ENCODE data around the gene KLC1.

DNA sequence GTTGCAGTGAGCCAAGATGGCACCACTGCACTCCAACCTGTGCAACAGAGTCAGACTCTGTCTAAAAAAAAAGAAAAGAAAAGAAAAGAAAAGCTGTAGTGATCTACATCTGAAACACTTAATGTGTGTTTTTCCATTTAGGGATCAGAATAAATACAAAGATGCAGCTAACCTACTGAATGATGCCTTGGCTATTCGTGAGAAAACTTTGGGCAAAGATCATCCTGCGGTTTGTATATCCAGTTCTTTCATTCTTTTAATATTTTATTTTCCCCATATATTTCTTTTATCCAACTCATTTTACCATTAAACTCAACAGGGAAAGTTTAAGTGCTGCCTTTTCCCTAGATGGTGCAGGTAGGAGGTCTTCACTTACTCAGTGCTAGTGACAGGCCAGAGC, 40.4 kb downstream of the KLC1 start:
- no peak for TF ChIP-seq CREB1 (IDR thresholded peaks at IDR 0.05)
- TF ChIP-seq CREB1 (CRISPR knock-in tag; IDR thresholded peaks at IDR 0.05): no peak
- no peak for TF ChIP-seq MAFK (conservative IDR thresholded peaks at IDR 0.05 in 1 of 2, IDR thresholded peaks at IDR 0.05 in 1 of 2; ENCODE audit: low read length in 2 of 2)
- TF ChIP-seq, protein P1, sequence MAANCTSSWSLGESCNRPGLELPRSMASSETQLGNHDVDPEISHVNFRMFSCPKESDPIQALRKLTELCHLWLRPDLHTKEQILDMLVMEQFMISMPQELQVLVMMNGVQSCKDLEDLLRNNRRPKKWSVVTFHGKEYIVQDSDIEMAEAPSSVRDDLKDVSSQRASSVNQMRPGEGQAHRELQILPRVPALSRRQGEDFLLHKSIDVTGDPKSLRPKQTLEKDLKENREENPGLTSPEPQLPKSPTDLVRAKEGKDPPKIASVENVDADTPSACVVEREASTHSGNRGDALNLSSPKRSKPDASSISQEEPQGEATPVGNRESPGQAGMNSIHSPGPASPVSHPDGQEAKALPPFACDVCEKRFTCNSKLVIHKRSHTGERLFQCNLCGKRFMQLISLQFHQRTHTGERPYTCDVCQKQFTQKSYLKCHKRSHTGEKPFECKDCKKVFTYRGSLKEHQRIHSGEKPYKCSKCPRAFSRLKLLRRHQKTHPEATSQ (CRISPR knock-in tag; IDR thresholded peaks at IDR 0.05; ENCODE audit: borderline replicate concordance): no peak
- no peak for TF ChIP-seq ZNF724P (CRISPR knock-in tag; IDR thresholded peaks at IDR 0.05; ENCODE audit: borderline replicate concordance)
- TF ChIP-seq, protein P2, sequence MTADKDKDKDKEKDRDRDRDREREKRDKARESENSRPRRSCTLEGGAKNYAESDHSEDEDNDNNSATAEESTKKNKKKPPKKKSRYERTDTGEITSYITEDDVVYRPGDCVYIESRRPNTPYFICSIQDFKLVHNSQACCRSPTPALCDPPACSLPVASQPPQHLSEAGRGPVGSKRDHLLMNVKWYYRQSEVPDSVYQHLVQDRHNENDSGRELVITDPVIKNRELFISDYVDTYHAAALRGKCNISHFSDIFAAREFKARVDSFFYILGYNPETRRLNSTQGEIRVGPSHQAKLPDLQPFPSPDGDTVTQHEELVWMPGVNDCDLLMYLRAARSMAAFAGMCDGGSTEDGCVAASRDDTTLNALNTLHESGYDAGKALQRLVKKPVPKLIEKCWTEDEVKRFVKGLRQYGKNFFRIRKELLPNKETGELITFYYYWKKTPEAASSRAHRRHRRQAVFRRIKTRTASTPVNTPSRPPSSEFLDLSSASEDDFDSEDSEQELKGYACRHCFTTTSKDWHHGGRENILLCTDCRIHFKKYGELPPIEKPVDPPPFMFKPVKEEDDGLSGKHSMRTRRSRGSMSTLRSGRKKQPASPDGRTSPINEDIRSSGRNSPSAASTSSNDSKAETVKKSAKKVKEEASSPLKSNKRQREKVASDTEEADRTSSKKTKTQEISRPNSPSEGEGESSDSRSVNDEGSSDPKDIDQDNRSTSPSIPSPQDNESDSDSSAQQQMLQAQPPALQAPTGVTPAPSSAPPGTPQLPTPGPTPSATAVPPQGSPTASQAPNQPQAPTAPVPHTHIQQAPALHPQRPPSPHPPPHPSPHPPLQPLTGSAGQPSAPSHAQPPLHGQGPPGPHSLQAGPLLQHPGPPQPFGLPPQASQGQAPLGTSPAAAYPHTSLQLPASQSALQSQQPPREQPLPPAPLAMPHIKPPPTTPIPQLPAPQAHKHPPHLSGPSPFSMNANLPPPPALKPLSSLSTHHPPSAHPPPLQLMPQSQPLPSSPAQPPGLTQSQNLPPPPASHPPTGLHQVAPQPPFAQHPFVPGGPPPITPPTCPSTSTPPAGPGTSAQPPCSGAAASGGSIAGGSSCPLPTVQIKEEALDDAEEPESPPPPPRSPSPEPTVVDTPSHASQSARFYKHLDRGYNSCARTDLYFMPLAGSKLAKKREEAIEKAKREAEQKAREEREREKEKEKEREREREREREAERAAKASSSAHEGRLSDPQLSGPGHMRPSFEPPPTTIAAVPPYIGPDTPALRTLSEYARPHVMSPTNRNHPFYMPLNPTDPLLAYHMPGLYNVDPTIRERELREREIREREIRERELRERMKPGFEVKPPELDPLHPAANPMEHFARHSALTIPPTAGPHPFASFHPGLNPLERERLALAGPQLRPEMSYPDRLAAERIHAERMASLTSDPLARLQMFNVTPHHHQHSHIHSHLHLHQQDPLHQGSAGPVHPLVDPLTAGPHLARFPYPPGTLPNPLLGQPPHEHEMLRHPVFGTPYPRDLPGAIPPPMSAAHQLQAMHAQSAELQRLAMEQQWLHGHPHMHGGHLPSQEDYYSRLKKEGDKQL (CRISPR knock-in tag; IDR thresholded peaks at IDR 0.05; ENCODE audit: low read depth): no peak
- no peak for TF ChIP-seq JUN (CRISPR knock-in tag; IDR thresholded peaks at IDR 0.05)
- TF ChIP-seq ZNF558 (CRISPR knock-in tag; IDR thresholded peaks at IDR 0.05; ENCODE audit: borderline replicate concordance): no peak
- no peak for TF ChIP-seq ZBTB10 (CRISPR knock-in tag; IDR thresholded peaks at IDR 0.05; ENCODE audit: borderline replicate concordance)
- no peak for TF ChIP-seq HMG20B (CRISPR knock-in tag; conservative IDR thresholded peaks at IDR 0.05)
- no peak for TF ChIP-seq GLI4 (CRISPR knock-in tag; IDR thresholded peaks at IDR 0.05; ENCODE audit: borderline replicate concordance)
- TF ChIP-seq CTCF (CRISPR knock-in tag; IDR thresholded peaks at IDR 0.05): no peak

Data from HepG2 (cell line).